Psoas muscle (tissue), 8 donors: ENCODE measurements around the gene FGD5. TPM values are rescaled to one million over a fixed set of nuclear protein-coding genes. Genes with fewer than 3 reads are reported as not detected.

ENCODE experiments used
- ATAC-seq, 4 donors: fragments of 200-7000 bp; cut with Tn5 transposase; one replicate each; pipeline ENCODE4 v1.9.1; 2020; ENCODE audit warnings: moderate library complexity in 3 of 4, mild to moderate bottlenecking in 2 of 4
- DNase-seq, 2 donors: peaks; one replicate each; pipeline ENCODE4 v3.0.0-alpha.2; 2020
- H3K27ac ChIP-seq: fragments of 200-600 bp; one replicate; pipeline ENCODE4 v1.8.0; 2022
- H3K27me3 ChIP-seq, 3 donors: fragments of 200-600 bp in 1 of 3; one replicate each; pipeline versions ENCODE4 v1.6.1 to v1.8.0; 2013 to 2022; ENCODE audit warnings: low read length in 2 of 3, mild to moderate bottlenecking in 2 of 3, moderate library complexity in 1 of 3; ENCODE audit not compliant: insufficient read depth in 3 of 3
- H3K36me3 ChIP-seq, 2 donors: fragments of 200-600 bp in 1 of 2; one replicate each; pipeline versions ENCODE4 v1.6.1 to v1.8.0; 2013 to 2022; ENCODE audit warnings: low read depth in 1 of 2, mild to moderate bottlenecking in 1 of 2, moderate library complexity in 1 of 2; ENCODE audit not compliant: insufficient read depth in 1 of 2
- H3K4me1 ChIP-seq: fragments of 200-600 bp; one replicate; pipeline ENCODE4 v1.8.0; 2022
- H3K4me3 ChIP-seq: fragments of 200-600 bp; one replicate; pipeline ENCODE4 v1.8.0; 2022; ENCODE audit warnings: mild to moderate bottlenecking
- H3K9me3 ChIP-seq: fragments of 200-600 bp; one replicate; pipeline ENCODE4 v1.8.0; 2022
- CTCF ChIP-seq: fragments of 200-600 bp; IDR thresholded peaks from one replicate; pipeline ENCODE4 v1.8.0; 2022; ENCODE audit warnings: antibody characterized with exemption
- WGBS, 3 donors: extraction: QIAGEN DNeasy Blood & Tissue Kit; methylation state at CpG; one replicate each; pipeline versions ENCODE4 v1.1.6 to v1.1.7; 2013; 5-methylcytosine and 5-hydroxymethylcytosine counted together
- intact Hi-C, 2 donors: fragments of 100-400 bp; cut with DNase I; formaldehyde crosslinking; loops; one replicate each; pipeline versions ENCODE4 v1.11.0 to v1.14.2; 2022
- polyA plus RNA-seq, 3 donors: library from polyadenylated mRNA; stranded (reverse); fragments of 200-250 nt; gene quantifications; one replicate each; pipeline ENCODE4 v1.2.3, GENCODE V29; 2013
- total RNA-seq, 4 donors: library from RNA; stranded (reverse); fragmentation: NEBNext Ultra II Directional in 2 of 4; extraction: Animal tissue kit (Norgen Biotek cat#: 25700) in 2 of 4; gene quantifications; one replicate each; pipeline versions ENCODE4 v1.2.1 to v1.2.4, GENCODE V29; 2021 to 2023
- donor health status: healthy with polysubstance abuse.
- donor health status: DM: no; HTN: no; CAD: no; lungs with moderate emphysema.
- donor health status: Bipolar disorder and iron deficiency.
- donor health status: healthy.
- donor health status: DM: yes; HTN: yes; CAD: no.
- donor health status: DM: no; HTN: no; CAD: no.
- donor health status: DM: no; HTN: no; CAD: no.
- donor health status: DM: yes; HTN: yes; CAD: no.

FGD5 gene
- total and polyA plus RNA-seq, 7 donors = 3.6 to 14.6 (median 6.4) TPM

GRCh38 chr3:14929310-14930074, 110.7 kb downstream of the FGD5 start:
- Histone ChIP-seq H3K27ac (no peak overlapping the region), H3K4me1 (no peaks in the 10 kb centered on the region), H3K9me3 (no peaks in the 10 kb centered on the region), H3K27me3 (no peaks in the 10 kb centered on the region), H3K4me3 (no peak overlapping the region), H3K36me3 (peaks cover 0 to 11% of the 10 kb centered on the region in 2 donors)
- WGBS, 3 donors = 71 to 76% (median 73%) methylated on average over 2 of the region's 2 CpGs
- DNase-seq = no peak
- intact Hi-C loops = loop anchor here (10.0 kb wide), 2 partner anchors 125 to 275 kb away; partner anchors contain the start of gene CAPN7 (in 2 of the 2)
- no peak for ATAC-seq
- no peak for TF ChIP-seq CTCF

GRCh38 chr3:14933820-14934425, 115.2 kb downstream of the FGD5 start:
- no peaks in the 10 kb centered on the region for H3K27me3 ChIP-seq
- no peaks in the 10 kb centered on the region for H3K9me3 ChIP-seq
- H3K36me3 ChIP-seq = peaks cover 0 to 6% of the 10 kb centered on the region in 2 donors
- intact Hi-C loops = no loop called here
- no peak overlapping the region for H3K27ac ChIP-seq
- H3K4me3 ChIP-seq = no peak overlapping the region
- DNase-seq = no peak
- no peak for ATAC-seq
- no peak for TF ChIP-seq CTCF
- H3K4me1 ChIP-seq = no peaks in the 10 kb centered on the region
- WGBS, 3 donors = 70 to 72% (median 72%) methylated on average over 7 of the region's 7 CpGs

GRCh38 chr3:14935592-14936345, 117.0 kb downstream of the FGD5 start:
- H3K36me3 ChIP-seq = no peaks in the 10 kb centered on the region
- no peak for DNase-seq
- H3K9me3 ChIP-seq = no peaks in the 10 kb centered on the region
- H3K4me1 ChIP-seq = no peaks in the 10 kb centered on the region
- no peak for ATAC-seq
- no peak overlapping the region for H3K27ac ChIP-seq
- no peaks in the 10 kb centered on the region for H3K27me3 ChIP-seq
- TF ChIP-seq CTCF = no peak
- H3K4me3 ChIP-seq = no peak overlapping the region
- 85 to 93% (median 93%) methylated on average over 6 of the region's 6 CpGs for WGBS, 3 donors
- intact Hi-C loops = no loop called here

- DNase-seq = no peak
- WGBS, 3 donors = 73 to 76% (median 75%) methylated on average over 4 of the region's 4 CpGs
- H3K36me3 ChIP-seq = peaks cover 0 to 11% of the 10 kb centered on the region in 2 donors
Observed at GRCh38 chr3:14938954-14939353, 120.2 kb downstream of the FGD5 start.

More at GRCh38 chr3:14938954-14939353, 120.2 kb downstream of the FGD5 start:
- Histone ChIP-seq H3K27ac (no peak overlapping the region), H3K9me3 (no peaks in the 10 kb centered on the region), H3K27me3 (no peaks in the 10 kb centered on the region), H3K4me1 (no peaks in the 10 kb centered on the region), H3K4me3 (no peak overlapping the region)
- no peak for ATAC-seq
- TF ChIP-seq CTCF = no peak
- intact Hi-C loops = no loop called here
